Fibroblast of lung (primary cell): Measurements from ENCODE around the gene SLIT1. TPM values are rescaled to one million over a fixed set of nuclear protein-coding genes. Genes with fewer than 3 reads are reported as not detected.

Source experiments
- DNase-seq, 2 donors: peaks; one replicate each; pipeline versions ENCODE4 v3.0.0 to v3.0.0-alpha.2; 2010; ENCODE audit warnings: low read depth in 2 of 2
- H2AFZ ChIP-seq: 2 replicates; pipeline ENCODE4 v1.5.1; 2012; ENCODE audit warnings: low read length, control low read depth, inconsistent platforms
- H3K27ac ChIP-seq: 2 replicates; pipeline ENCODE4 v1.5.1; 2011; ENCODE audit warnings: low read length, control low read depth; ENCODE audit not compliant: insufficient read depth
- H3K27me3 ChIP-seq: 2 replicates; pipeline ENCODE4 v1.5.1; 2011; ENCODE audit warnings: mild to moderate bottlenecking, low read length; ENCODE audit not compliant: control insufficient read depth, insufficient read depth
- H3K36me3 ChIP-seq: 2 replicates; pipeline ENCODE4 v1.5.1; 2011; ENCODE audit warnings: low read length; ENCODE audit not compliant: control insufficient read depth, insufficient read depth
- H3K4me1 ChIP-seq: 2 replicates; pipeline ENCODE4 v1.5.1; 2011; ENCODE audit warnings: low read length; ENCODE audit not compliant: control insufficient read depth, insufficient read depth; ENCODE audit errors: extremely low read depth
- H3K4me2 ChIP-seq: 2 replicates; pipeline ENCODE4 v1.5.1; 2011; ENCODE audit warnings: low read length, control low read depth; ENCODE audit not compliant: insufficient read depth; ENCODE audit errors: extremely low read depth
- H3K4me3 ChIP-seq, 4 experiments: fragments of 200-600 bp in 1 of 4; sonication (generic) in 1 of 4; replicated peaks in 1 of 4; 2 replicates each; pipeline ENCODE4 v1.5.1; 2011 to 2016; ENCODE audit warnings: low read length in 4 of 4, low read depth in 3 of 4, mild to moderate bottlenecking in 3 of 4, control low read depth in 2 of 4, inconsistent platforms in 1 of 4, mixed read lengths in 1 of 4; ENCODE audit not compliant: insufficient read depth in 1 of 4; ENCODE audit errors: control extremely low read depth in 1 of 4
- H3K79me2 ChIP-seq: 2 replicates; pipeline ENCODE4 v1.5.1; 2012; ENCODE audit warnings: mild to moderate bottlenecking, low read length, inconsistent platforms; ENCODE audit not compliant: control insufficient read depth, insufficient read depth
- H3K9ac ChIP-seq: 2 replicates; pipeline ENCODE4 v1.5.1; 2011; ENCODE audit warnings: mild to moderate bottlenecking, low read length, control low read depth; ENCODE audit not compliant: insufficient read depth
- H3K9me3 ChIP-seq: 2 replicates; pipeline ENCODE4 v1.5.1; 2012; ENCODE audit warnings: low read depth, low read length; ENCODE audit not compliant: control insufficient read depth, insufficient read depth
- H4K20me1 ChIP-seq: 2 replicates; pipeline ENCODE4 v1.5.1; 2011; ENCODE audit warnings: low read length; ENCODE audit not compliant: control insufficient read depth, insufficient read depth; ENCODE audit errors: extremely low read depth
- CTCF ChIP-seq, 2 donors: IDR thresholded peaks in 1 of 2; conservative IDR thresholded peaks in 1 of 2; 1 replicate in 1 of 2; 2 replicates in 1 of 2; pipeline ENCODE4 v1.5.1; 2011 to 2012; ENCODE audit warnings: low read length in 2 of 2, control low read depth in 1 of 2, inconsistent platforms in 1 of 2, low read depth in 1 of 2, mild to moderate bottlenecking in 1 of 2
- EZH2 ChIP-seq: IDR thresholded peaks from 2 replicates; pipeline ENCODE4 v1.5.1; 2012; ENCODE audit warnings: low read length, control low read depth, mild to moderate bottlenecking; ENCODE audit errors: missing control alignments
- polyA plus RNA-seq, 2 donors: library from polyadenylated mRNA; depleted of rRNA in 1 of 2; stranded (reverse) in 1 of 2; unstranded in 1 of 2; fragments of >200 nt; gene quantifications; 2 replicates each; pipeline ENCODE4 v1.2.1, GENCODE V29; 2011 to 2012; ENCODE audit warnings: missing spikeins in 1 of 2
- total RNA-seq: library from RNA; depleted of rRNA; stranded (reverse); fragments of >200 nt; gene quantifications from 2 replicates; pipeline ENCODE4 v1.2.1, GENCODE V29; 2014

SLIT1 gene
- total and polyA plus RNA-seq, 2 donors (not counting 1 experiment from before 2014, with no cell fraction given) = 0.02 to 0.17 TPM

GRCh38 chr10:97171001-97171400, 14.8 kb downstream of the SLIT1 start:
- H3K27ac ChIP-seq = no peak overlapping the region
- no peaks in the 10 kb centered on the region for H3K36me3 ChIP-seq
- DNase-seq = no peak
- no peak overlapping the region for H3K4me2 ChIP-seq
- no peaks in the 10 kb centered on the region for H3K4me1 ChIP-seq
- H3K9ac ChIP-seq = no peak overlapping the region
- no peaks in the 10 kb centered on the region for H4K20me1 ChIP-seq
- H3K9me3 ChIP-seq = no peaks in the 10 kb centered on the region
- H3K27me3 ChIP-seq = peaks cover 2% of the 10 kb centered on the region
- no peaks in the 10 kb centered on the region for H3K79me2 ChIP-seq
- H3K4me3 ChIP-seq = no peak overlapping the region
- TF ChIP-seq EZH2 (no peak), CTCF (conservative IDR thresholded peaks at IDR 0.05 in 1 of 2, IDR thresholded peaks at IDR 0.05 in 1 of 2; ENCODE audit: low read depth in 1 of 2, low read length in 2 of 2) (no peak)
- no peak overlapping the region for H2AFZ ChIP-seq

- H3K36me3 ChIP-seq = no peaks in the 10 kb centered on the region
- peaks cover 2% of the 10 kb centered on the region for H3K27me3 ChIP-seq
- no peak overlapping the region for H3K4me2 ChIP-seq
- no peak overlapping the region for H3K9ac ChIP-seq
- H4K20me1 ChIP-seq = no peaks in the 10 kb centered on the region
- H3K27ac ChIP-seq = no peak overlapping the region
- no peak overlapping the region for H2AFZ ChIP-seq
- H3K4me1 ChIP-seq = no peaks in the 10 kb centered on the region
- no peaks in the 10 kb centered on the region for H3K79me2 ChIP-seq
- H3K4me3 ChIP-seq = no peak overlapping the region
- TF ChIP-seq EZH2 = no peak
- no peak for TF ChIP-seq CTCF (conservative IDR thresholded peaks at IDR 0.05 in 1 of 2, IDR thresholded peaks at IDR 0.05 in 1 of 2; ENCODE audit: low read depth in 1 of 2, low read length in 2 of 2)
- H3K9me3 ChIP-seq = no peaks in the 10 kb centered on the region
- no peak for DNase-seq
These were observed 15.7 kb downstream of the SLIT1 start for GRCh38 chr10:97169911-97170693.

GRCh38 chr10:97169063-97169462, 16.7 kb downstream of the SLIT1 start:
- no peak overlapping the region for H3K4me2 ChIP-seq
- H3K9me3 ChIP-seq = no peaks in the 10 kb centered on the region
- TF ChIP-seq CTCF (conservative IDR thresholded peaks at IDR 0.05 in 1 of 2, IDR thresholded peaks at IDR 0.05 in 1 of 2; ENCODE audit: low read depth in 1 of 2, low read length in 2 of 2) = no peak
- TF ChIP-seq EZH2 = no peak
- H3K36me3 ChIP-seq = no peaks in the 10 kb centered on the region
- H3K79me2 ChIP-seq = no peaks in the 10 kb centered on the region
- no peak overlapping the region for H3K9ac ChIP-seq
- H4K20me1 ChIP-seq = no peaks in the 10 kb centered on the region
- no peaks in the 10 kb centered on the region for H3K4me1 ChIP-seq
- no peak overlapping the region for H3K4me3 ChIP-seq
- H3K27ac ChIP-seq = no peak overlapping the region
- DNase-seq = no peak
- peaks cover 2% of the 10 kb centered on the region for H3K27me3 ChIP-seq
- no peak overlapping the region for H2AFZ ChIP-seq
